ENCODE results near the gene DNAJB4.
"Not testable (repeated sequence)": the region's sequence is repeated elsewhere in the genome, so short reads cannot be mapped to it uniquely, and the experiment has no call there.

DNAJB4 gene

DNA sequence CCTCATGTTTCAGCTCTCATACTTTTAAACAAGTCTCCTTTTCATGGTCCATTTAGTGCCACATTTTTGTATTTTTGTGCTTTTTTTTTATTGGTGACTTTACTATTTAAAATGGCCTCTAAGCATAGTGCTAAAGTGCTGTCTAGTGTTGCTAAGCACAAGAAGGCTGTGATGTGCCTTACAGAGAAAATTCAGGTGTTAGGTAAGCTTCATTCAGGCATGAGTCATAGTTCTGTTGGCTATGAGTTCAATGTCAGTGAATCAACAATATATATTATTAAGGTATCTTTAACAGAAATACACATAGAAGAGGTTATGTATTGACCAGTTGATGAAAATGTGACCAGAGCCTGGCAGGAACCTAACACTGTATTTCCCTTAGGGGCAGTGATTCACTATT is 13.1 kb upstream of the DNAJB4 start:
- DNase-seq (ENCODE audit: low spot score) = no peak

DNA sequence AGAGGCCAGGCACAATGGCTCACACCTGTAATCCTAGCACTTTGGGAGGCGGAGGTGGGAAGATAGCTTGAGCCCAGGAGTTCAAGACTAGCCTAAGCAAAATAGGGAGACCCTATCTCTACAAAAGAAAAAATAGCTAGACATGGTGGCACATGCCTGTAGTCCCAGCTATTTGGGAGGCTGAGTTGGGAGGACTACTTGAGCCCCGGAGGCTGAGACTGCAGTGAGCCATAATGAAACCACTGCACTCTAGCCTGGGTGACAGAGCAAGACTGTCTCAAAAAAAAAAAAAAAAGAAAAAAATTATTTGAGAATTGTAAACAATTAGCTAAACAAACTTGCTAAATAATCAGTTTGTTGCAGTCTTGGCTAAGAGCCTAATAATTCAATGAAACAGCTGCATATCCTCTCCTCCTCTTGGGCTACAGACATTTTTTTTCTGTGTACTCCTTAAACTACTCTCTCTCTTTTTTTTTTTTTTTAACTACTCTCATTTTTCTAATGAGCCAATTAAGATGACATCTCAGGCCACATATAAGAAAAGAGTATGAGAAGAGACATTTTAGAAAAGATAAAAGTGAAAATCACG is 10.5 kb upstream of the DNAJB4 start:
- no peak for DNase-seq (ENCODE audit: low spot score)

DNA sequence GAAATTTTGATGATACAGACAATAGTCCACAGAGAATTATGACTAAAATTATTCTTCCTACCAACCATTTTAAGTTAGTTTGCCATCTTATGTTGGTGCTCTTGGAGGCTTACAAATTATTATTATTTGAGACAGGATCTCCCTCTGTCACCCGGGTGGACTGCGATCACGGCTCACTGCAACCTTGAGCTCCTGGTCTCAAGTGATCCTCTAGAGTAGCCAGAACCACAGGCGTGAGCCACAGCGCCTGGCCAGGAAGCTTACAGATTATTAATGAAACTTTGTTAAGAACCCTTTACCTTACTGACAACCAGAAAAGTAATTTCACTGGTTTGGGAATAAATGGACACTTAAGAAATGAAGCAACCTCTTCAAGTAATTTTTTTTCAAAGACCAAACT is 8.0 kb upstream of the DNAJB4 start:
- no peak for DNase-seq (ENCODE audit: low spot score)

DNA sequence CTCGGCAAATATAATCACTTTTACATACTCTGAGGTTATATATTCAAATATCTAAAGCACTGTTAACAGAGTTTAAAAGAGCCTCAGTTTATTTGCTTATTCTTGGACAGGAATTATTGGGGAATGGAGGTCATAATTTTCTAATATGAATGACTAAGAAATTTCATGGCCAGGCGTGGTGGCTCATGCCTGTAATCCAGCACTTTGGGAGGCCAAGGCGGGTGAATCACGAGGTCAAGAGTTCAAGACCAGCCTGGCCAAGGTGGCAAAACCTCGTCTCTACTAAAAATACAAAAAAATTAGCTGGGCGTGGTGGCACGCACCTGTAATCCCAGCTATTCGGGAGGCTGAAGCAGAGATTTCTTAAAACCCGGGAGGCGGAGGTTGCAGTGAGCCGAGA is 4.2 kb upstream of the DNAJB4 start:
- DNase-seq (ENCODE audit: low spot score) = not testable (repeated sequence)

DNA sequence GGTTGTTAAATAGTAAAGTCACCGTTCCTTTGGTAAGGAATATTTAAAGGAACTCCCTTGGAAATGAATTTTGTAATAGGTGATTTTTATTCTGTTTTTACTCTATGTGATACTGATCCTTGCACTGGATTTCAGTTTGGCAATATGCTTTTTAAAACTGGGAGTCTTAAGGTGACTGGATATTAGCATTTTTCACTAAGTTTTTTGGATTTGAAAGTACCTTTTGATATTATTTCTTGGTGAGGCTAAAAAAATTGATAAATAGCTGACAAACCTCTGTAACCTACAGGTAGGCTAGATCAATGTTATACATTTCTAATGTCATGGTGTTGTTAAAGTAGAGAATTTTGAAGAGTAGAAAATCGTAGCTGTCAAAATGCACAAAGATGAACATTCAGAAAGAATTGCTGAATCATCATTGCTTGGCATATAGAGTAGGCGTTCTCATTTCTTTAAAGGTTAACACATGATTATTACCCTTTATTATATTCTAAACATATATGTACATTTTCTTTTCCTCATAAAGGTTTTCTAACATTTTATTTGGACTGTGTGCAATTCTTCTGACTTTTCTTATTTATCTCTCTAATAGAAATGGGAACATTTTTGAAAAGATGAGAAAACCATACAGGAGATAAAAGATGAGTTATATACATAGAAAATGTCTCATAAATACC is 1.5 kb upstream of the DNAJB4 start:
- DNase-seq (ENCODE audit: low spot score) = no peak

DNA sequence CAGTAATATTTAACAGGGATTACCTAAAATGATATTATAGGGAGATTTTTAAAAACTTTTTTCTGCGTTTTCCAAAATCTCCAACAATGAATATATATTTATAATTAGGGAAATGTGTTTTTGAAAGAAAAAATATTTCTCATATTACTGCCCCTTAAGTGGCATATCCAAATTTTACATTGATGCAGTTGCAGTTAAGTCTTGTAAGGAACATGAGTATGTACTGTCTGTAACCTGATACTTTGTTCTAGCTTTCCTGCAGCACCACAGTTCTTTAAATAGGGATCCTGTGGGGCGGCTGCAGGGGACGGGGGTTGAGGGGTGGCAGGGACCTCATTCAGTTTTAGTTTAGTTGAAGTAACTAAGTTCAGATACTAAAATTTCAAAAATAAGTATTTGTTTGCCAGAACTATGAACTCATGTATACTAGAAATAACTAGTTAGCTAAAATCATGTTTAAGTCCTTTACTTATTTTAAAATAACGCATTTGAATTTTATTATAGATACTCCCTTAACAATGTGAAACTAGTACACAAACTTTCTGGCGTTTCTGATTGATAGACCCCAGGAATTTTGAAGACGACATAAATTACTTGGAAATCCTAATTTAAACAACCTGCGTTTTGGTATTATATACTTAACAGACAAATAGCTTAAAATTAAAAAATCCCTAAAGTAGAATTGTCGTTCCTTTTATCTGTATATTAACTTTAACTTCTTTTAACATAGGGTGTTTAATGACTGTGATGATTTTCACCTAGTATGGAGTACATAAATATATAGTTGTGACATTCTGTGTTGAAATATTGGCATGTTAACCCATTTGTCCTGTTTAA is 639 bp upstream of the DNAJB4 start:
- DNase-seq (ENCODE audit: low spot score) = peak; percentile 65

DNA sequence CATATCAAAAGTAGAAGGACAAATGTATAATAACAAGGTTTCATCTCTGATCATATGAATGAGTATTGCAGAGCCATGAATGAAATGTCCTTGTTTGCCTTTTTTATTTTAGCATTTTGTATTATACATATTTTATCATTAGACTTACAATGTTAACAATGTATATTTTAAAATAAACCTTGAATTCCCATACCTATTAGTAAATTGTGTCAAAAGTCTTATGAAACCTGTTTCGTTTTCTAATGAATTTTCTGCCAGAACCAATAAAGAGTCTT is 646 bp downstream of the DNAJB4 start:
- no peak for DNase-seq (ENCODE audit: low spot score)

DNA sequence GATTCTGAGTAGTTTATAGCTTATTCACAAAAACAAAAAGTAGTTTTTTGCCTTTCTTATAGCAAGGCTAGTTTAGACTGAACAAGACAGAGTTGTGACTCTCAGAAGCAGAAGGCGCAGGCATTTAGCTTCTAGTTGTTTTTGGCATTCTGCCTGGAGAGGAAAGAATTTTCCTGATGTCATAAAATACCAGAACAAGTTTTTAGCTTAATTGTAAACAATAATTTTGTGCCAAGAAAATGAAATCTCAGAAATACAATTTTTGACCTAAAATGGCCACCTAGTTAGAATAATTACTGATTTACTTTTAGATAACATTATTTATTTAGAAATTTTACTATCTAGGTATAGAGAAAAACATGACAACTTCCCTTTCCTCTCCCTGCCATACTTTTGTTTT is 1.0 kb downstream of the DNAJB4 start:
- DNase-seq (ENCODE audit: low spot score) = no peak

DNA sequence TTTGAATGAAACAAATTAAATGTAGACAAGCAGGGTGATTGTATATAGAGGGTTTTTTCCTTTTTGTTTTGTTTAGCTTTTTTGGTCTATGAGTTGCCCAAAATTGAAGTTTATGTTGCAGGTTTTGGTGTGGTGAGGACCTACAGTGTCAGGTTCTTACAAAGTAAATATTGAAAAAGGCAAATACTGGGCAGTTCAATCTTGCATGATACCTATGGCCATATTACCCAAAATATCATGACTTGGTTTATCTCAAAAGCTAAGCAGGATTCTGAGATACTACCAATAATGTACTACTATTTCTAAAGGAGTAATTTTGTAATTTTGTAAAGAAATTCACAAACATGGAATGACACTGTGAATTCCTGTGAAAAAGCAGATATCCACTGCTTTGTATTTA is 1.8 kb downstream of the DNAJB4 start:
- DNase-seq (ENCODE audit: low spot score) = no peak

DNA sequence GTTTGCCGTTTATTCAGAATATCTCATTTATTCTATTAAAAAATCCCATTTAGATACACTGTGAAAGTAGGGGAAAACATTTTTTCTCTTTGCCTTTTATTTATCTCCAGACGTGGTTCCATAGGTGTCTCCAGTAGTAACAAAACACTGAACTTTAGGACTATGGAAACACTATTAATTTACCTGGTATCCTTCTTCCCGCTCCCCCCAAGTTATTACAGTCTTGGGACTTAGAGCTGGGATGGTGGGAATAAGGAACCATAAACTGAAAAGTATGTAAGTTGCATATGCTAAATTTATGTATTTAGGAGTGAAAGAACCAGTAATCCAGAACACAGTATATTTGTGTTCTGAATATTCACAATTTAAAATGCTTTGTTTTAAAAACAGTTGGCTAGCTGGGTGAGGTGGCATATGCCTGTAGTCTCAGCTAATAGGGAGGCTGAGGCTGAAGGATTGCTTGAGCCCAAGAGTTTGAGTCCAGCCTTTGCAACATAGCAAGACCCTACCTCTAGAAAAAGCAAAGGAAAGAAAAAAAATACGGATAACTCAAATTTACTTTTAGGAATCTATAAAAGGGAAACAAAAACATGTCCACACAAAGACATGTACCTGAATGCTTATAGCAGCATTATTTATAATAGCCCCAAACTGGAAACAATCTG is 3.1 kb downstream of the DNAJB4 start:
- no peak for DNase-seq (ENCODE audit: low spot score)

DNA sequence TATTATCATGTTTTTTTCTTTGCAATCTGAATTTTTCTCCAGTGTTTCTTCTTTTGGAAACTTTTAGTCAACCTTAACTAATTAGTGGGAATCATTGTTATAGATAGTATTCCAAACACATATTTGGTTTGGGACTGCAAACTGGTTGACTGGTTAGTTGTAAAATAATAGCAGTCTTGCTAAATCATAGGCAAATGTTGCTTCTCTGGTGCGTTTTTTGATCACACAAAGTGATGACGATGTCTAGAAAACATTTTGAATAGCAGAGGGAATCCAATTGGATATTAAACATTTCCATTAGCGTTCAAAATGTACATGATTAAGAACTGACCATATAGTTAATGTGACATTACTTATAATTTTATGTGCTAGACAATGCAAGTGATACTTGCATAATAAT is 4.5 kb downstream of the DNAJB4 start:
- no peak for DNase-seq (ENCODE audit: low spot score)

DNA sequence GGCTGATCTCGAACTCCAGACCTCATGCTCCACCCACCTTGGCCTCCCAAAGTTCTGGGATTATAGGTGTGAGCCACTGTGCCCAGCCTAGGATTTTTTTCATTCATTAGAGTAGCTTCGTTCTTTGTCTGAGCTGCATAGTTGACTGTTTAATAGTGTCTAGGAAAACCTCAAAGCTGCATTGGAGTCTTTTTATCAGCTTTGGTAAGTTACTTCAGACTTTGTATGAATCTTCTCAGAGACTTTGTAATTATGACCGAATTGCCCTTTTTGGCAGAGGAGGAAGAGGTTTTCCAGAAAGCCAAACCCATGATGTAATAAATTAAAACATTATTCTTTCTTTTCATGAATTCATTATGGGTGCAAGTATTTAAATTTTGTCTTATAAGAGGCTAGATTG is 5.1 kb downstream of the DNAJB4 start:
- DNase-seq (ENCODE audit: low spot score) = no peak

DNA sequence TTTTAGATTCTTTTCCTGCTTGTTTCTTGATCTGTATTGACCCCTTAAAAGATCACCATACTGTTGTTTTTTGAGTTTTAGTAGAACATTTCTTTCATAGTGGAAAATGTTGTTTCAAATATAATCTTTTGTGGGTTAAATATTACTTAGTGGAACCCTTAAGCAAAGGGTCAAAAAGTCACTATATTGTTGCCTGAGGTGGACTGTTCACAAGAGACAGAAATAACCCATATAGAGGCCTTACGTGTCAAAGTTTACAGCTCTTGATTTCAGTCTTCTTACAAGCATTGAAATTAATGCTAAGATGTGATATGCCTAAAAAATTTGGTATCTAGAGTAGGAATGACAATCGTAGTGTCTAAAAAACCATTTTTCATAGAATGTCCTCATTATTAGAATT is 6.3 kb downstream of the DNAJB4 start:
- DNase-seq (ENCODE audit: low spot score) = no peak

DNA sequence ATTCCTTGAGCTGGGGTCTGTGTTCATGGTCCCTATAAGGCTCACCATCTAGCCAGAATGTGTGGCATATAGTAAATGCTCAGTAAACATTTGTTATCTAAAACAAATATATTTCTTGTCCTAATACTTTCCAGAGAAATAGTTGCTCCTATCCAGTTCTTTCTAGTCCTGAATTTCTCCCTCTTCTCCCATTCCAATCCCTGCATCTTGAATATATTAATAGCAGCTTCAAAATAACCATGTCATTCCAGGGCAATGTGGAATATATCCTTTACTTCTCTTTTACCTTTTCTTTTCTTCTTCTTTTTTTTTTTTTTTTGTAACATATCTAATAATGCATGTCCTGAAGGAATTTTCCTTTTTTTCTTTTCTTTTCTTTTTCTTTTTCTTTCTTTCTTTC is 10.4 kb downstream of the DNAJB4 start:
- no peak for DNase-seq (ENCODE audit: low spot score)

DNA sequence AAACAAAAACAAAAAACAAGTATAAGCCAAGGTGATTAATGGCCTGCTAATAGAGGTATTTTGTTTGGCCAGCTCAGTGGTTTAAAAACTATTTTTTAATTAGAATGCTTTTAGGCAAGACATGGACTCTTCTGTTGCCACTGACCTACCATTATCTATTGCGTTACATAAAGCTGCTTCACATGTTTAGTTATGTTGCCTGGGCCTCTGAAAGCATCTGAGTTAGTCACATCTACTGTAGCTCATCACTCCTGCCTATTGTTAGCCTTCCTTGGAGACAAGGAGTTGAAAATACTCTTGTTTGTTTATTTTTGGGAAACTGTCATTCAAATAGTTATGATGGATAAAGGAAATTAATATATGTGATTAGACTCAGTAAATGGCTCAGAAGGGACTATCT is 14.3 kb downstream of the DNAJB4 start:
- no peak for DNase-seq (ENCODE audit: low spot score)

DNA sequence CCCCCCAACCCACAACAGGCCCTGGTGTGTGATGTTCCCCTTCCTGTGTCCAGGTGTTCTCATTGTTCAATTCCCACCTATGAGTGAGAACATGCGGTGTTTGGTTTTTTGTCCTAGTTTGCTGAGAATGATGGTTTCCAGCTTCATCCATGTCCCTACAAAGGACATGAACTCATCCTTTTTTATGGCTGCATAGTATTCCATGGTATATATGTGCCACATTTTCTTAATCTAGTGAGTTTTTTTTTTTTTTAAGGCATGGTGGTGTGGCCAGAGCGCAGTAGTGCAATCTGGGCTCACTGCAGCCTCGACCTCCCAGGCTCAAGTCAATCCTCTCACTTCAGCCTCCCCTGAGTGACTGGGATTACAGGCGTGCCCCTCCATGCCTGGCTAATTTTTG is 16.4 kb downstream of the DNAJB4 start:
- DNase-seq (ENCODE audit: low spot score) = not testable (repeated sequence)

DNA sequence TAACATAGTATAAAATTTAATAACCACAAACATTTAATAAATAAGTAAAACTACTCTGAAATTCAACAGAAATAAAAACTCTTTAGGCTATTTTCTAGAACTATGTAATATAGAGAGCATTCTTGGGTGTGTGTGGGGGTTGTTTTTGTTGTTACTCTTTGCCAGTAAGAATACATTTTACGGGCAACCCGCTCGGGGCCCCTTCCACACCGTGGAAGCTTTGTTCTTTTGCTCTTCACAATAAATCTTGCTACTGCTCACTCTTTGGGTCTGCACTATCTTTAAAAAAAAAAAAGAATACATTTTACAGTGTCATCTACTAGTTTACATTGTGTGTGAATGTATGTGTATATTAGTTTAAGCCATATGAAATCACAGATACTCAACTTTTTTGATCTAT is 25.1 kb downstream of the DNAJB4 start:
- DNase-seq (ENCODE audit: low spot score) = no peak

DNA sequence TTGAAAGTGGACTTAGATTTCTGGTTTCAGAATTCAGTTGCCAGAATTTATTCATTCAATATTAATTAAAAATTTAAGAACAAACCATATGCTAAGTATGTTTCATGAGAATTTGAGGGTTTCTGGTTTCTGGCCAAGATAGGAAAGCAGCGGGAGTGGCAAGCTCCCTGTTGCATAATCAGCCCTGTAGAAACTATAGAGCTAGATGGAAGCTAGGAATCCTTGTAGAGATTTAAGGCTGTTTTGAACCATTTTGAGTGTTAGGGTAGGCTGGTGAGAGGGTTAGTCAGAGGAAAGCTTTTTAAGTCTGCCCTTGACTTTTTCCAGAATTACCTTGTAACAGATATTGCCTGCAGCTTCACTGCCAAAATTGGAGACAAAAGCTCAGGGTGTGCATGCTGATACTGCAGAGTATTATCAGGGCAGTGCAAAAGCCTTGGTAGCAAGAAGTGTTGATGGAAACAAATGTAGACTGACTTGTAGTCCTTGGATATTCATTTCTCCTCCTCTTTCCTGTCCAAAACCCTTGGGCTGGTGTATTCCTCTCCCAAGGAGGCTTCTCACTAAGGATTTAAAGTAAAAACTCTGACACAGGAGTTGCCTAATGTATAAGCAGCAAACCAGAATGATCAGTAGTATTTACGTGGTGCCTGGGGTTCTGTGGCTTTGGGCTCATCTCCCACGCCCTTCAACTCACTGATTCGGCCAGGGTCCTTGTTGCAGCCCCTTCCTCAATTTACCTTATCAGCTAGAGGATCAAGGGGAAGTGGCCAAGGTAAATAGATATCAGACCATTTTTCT is 28.5 kb downstream of the DNAJB4 start:
- DNase-seq (ENCODE audit: low spot score) = no peak

DNA sequence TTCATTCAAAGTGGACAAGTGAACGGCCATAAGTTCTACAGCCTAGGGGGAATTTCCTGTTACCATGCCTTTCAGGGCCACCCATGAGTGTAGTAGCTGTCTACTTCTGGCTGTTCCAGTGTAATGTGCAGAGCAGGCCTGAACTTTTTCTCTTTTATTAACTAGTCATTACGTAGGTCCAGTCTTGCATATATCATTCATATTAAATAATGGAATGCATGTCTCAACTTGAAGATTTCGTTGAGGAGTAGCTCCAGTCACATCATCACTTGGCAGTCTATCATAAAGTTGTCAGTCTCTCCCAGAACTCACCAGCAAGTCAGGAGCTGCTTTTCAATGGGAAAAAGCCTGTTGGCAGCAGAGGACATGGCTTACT is 29.0 kb downstream of the DNAJB4 start:
- no peak for DNase-seq (ENCODE audit: low spot score)

DNA sequence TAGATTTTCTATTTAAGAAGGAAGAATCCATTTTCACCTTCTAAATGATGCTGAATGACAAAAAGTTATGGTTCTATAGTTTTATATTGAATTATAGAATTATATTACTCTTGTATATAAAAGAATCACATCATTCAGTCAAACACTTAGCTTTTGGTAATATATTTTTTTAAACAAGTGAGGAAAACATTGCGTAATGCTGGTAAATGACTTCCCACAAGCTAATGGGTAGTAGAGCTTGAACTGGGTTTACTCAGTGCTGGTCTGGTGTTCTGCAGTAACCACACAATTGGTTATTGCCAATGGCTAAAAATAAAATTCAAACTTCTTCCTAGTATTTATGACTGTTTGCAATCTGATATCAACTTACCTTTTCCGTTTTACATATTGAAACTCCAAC is 30.4 kb downstream of the DNAJB4 start:
- DNase-seq (ENCODE audit: low spot score) = no peak

DNA sequence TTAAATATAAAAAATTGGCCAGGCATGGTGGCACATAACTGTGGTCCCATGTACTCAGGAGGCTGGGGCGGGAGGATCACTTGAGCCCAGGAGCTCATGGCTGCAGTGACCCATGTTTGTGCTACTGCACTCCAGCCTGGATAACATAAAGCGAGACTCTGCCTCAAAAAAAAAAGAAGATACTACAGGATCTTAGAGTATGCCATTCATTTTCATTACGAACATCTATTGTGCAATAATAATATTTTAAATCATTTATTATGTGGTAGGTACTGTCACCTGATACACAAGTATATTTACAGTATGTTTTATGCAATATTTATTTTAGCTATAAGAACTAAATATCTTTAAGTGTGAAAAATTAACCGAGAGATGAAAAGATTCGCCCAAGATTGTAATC is 31.7 kb downstream of the DNAJB4 start:
- no peak for DNase-seq (ENCODE audit: low spot score)

DNA sequence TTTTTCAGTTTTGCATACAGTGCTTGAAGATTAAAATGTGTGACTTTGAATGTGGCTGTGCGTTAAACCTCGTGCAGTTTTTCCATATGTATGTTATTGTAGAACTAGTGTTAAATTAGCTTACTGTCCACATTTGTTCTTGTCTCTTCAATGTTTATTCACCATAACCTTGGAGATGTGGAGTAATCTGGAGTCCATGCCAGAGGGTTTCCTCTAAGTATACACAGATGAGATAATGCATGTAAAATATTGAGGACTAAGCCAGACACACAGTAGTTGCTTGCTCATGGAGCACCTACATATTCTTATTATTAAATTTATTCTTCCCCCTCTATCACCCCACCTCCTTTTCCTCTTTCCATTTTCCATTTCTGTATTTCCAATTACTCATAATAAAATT is 33.3 kb downstream of the DNAJB4 start:
- no peak for DNase-seq (ENCODE audit: low spot score)

Data from iPS-NIHi11 (cell line).